ENCODE data around the gene KCNF1.

Gene KCNF1
- 0 reads per million in 3 experiments for total RNA-seq

GRCh38 chr2:10911291-10912075, at the start of gene KCNF1:
Gene KCNF1, plus strand, starts transcription at chr2:10911934. Its CDS starts 493 bp downstream, at chr2:10912427.
- no peak for DNase-seq

GRCh38 chr2:10862330-10862729, 49.4 kb upstream of the KCNF1 start:
- no peak for DNase-seq

- DNase-seq: no peak
These were observed 48.7 kb upstream of the KCNF1 start for GRCh38 chr2:10863047-10863446.

GRCh38 chr2:10863837-10864236, 47.9 kb upstream of the KCNF1 start:
- no peak for DNase-seq

GRCh38 chr2:10864251-10864650, 47.5 kb upstream of the KCNF1 start:
- no peak for DNase-seq

- peak; percentile 46 for DNase-seq
These were observed 46.7 kb upstream of the KCNF1 start for GRCh38 chr2:10864861-10865636.

GRCh38 chr2:10865841-10866240, 45.9 kb upstream of the KCNF1 start:
- no peak for DNase-seq

GRCh38 chr2:10867692-10868420, 43.9 kb upstream of the KCNF1 start:
- DNase-seq: no peak

GRCh38 chr2:10868465-10869314, 43.0 kb upstream of the KCNF1 start:
- DNase-seq: no peak

- DNase-seq: no peak
These were observed 39.8 kb upstream of the KCNF1 start for GRCh38 chr2:10871978-10872377.

- DNase-seq: no peak
These were observed 38.6 kb upstream of the KCNF1 start for GRCh38 chr2:10873171-10873570.

- no peak for DNase-seq
These were observed 37.8 kb upstream of the KCNF1 start for GRCh38 chr2:10873790-10874437.

GRCh38 chr2:10875126-10875525, 36.6 kb upstream of the KCNF1 start:
- no peak for DNase-seq

GRCh38 chr2:10876394-10876793, 35.3 kb upstream of the KCNF1 start:
- no peak for DNase-seq

- no peak for DNase-seq
These were observed 34.8 kb upstream of the KCNF1 start for GRCh38 chr2:10876963-10877362.

- DNase-seq: no peak
These were observed 34.1 kb upstream of the KCNF1 start for GRCh38 chr2:10877651-10878111.

- no peak for DNase-seq
These were observed 33.3 kb upstream of the KCNF1 start for GRCh38 chr2:10878268-10878915.

GRCh38 chr2:10879159-10879558, 32.6 kb upstream of the KCNF1 start:
- no peak for DNase-seq

GRCh38 chr2:10879624-10880585, 31.8 kb upstream of the KCNF1 start:
- no peak for DNase-seq
